GM19395 (cell line): ENCODE results near the gene ATAD3C.
"Not testable (repeated sequence)": the region's sequence is repeated elsewhere in the genome, so short reads cannot be mapped to it uniquely, and the experiment has no call there.

Experiments used
- ATAC-seq: cut with Tn5 transposase; IDR thresholded peaks from one replicate; pipeline ENCODE4 v1.9.1; 2021; ENCODE audit warnings: mild to moderate bottlenecking, moderate library complexity; ENCODE audit not compliant: unreplicated experiment

The ATAD3C gene

DNA sequence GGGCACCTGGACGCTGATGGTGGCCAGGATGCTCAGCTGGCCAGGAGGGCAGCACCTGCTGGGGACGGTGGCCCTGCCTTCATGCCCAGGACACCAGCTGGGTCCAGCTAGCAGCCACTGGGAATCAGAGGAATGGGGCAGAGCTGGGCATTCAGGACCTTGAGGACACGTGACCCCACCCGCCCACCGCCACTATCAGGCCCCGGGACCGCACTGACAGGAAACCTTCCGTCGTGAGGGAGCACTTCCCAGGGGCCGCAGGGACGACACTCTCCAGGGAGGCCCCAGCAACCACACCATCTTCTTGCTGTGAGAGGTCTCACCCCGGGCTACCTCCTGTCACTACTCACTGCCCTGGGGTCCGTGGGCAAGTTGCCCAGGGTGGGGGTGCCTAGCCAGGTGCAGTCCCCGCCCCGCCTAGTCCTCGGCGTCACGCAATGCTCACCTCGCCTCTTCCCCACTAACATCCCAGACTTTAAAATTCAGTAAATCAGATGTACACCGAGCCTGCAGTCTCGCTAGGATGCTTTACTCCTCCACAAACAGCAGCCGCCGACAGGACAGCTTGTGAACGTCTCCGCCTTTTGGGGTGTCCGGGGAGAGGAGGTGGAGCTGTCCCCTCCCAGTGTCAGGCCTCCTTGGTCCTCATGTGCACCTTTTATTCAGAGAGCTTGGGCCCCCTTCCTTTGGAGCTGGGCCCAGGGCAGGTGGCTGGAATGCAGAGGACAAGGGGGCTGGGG, 9.1 kb upstream of the ATAD3C start:
- no peak for ATAC-seq

DNA sequence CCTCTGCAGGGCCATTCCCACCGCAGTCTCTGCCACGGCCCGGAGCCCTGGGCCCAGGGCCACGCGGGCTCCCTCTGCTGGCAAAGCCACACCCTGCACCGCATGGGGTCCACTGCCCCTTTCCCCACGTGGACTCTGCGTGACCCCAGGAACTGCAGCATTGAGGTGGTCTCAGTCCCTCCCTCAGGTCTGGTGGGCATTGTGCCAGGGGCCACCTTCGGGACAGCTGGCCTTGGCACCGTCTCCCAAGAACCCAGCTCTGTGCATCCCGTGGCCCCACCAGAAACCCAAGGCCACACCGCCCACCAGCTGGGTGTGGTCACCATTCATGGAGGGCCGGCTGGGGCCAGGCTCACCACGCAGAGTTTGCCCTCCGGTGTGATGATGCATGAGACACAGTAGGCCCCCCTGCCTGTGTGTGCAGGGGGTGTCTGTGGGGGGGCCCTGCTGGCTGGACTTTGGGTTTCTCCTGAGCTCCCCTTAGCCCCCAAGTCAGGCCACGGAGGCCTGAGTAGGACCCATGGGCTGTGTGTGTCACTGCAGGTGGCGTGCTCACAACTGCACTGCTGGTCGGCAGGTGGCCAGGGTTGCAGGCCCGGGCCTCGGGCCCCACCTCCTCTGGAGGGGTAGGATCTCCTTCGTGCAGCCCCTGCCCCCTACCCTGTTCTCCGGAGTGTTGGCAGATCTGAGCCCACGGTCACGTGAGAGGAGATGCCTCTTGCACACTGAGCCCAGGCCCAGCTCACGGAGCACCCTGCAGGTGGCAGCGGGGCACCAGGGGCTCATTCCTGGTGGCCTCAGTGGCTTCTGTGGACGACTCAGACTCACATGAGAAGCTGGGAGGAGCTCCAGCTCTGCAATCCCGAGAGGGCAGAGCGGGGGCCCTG, 8.2 kb upstream of the ATAD3C start:
- ATAC-seq, result no peak

DNA sequence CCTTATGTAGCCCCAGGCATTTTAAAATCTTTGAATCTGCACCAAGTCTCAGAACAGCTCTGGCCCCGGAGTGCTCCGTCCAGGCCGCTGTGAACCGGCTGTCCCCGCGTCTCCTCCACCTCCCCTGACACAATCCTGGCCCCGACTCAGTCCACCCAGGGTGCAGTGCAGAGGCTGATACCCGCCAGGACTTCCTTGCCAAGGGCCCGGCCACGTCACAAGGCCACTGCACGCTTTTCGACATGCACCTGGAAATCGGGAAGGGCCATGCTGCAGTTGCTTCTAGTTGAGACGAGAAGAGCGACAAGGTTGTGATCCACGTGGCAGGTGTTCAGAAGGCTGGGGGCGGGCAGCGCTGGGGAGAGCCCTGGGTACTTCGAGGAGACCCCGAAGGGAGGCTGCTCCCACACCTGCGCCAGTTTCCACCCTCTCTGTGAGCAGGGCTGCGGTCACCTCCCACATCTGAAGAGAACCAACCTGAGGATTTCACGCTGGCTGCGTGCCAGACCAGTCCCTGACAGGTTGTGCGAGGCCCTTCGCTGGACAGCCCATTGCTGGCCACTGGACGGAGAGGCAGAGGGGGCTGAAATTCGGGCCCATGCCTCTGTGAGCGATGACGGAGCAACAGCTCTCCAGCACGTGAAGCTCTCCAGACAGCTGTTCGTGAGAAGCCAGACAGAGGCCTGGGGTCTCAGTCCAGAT, 7.3 kb upstream of the ATAD3C start:
- no peak for ATAC-seq

DNA sequence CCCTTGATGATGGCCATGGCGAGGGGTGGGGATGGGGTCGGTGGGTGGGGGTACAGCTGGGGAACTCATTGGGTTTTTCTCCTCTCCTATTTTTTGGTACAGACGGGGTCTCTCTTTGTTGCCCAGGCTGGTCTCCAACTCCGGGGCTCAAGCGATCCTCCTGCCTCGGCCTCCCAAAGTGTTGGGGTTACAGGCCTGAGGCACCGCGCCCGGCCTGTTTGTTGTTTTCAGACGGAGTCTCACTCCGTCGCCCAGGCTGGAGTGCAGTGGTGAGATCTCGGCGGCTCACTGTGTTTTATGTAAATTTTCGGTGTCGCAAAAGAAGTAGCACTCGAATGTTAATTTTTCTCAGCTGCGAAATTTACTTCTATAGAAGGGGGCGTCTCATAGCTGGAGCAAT, 2.9 kb upstream of the ATAD3C start:
- ATAC-seq, result not testable (repeated sequence)

DNA sequence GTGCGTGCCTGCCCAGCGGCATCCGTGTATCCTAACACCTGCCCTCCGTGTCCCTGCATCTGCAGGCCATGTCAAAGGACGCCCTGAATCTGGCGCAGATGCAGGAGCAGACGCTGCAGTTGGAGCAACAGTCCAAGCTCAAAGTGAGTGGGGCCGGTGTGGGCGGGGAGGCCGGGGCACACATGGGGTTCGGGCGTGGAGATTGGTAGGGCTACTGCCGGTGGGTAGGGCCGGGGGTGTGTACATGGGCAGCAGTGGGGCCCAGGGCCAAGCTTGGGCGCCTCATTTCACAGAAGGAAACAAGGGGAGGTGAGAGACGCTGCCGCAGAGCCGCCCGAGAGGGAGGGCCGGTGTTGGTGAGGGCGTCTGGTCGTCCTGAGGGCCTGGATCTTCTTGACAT, 1.1 kb downstream of the ATAD3C start:
- ATAC-seq, result not testable (repeated sequence)

DNA sequence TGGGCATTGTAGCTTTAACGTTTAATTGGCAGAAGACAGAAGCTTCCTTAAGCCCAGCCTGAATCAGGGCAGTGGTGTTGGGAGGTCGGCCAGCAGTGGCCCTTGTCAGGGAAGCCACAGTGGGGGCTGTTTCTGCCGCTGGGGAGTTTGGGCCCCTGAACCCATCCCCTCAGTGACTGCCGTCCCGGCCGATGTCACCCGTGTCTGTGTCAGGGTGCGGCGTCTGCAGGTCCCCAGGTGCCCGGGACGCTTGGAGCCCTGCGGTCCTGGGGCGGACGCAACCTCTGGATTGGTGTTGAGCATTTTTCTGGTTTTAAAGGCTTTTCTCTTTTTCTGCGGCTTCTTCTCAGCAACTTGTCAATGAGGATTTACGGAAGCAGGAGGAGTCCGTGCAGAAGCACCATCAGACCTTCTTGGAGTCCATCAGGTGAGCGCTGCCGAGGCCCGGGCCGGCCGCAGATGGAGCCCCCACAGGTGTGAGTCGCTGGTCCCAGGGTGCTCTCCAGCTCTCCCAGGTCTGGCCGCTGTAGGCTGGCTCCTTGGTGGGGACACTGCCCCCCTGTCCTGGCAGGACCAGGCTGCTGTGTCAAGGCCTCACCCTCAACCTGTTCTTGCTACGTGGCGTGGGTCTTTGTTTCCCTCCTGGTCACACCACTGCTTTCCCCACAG, 2.3 kb downstream of the ATAD3C start:
- no peak for ATAC-seq

DNA sequence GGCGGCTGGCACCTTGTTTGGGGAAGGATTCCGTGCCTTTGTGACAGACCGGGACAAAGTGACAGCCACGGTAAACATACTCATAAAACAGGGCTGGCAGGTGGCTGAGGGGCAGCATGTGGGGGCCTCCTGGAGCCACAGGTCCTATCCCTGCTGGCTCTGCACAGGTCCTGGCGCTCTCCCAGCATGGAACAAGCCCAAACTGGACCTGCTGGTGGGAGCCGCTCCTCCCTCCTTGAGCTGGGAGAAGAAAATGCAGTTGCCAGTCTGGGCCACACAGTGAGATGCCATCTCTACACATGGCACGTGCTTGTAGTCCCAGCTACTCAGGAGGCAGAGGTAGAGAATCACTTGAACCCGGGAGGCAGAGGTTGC, 2.9 kb downstream of the ATAD3C start:
- ATAC-seq, result not testable (repeated sequence)

DNA sequence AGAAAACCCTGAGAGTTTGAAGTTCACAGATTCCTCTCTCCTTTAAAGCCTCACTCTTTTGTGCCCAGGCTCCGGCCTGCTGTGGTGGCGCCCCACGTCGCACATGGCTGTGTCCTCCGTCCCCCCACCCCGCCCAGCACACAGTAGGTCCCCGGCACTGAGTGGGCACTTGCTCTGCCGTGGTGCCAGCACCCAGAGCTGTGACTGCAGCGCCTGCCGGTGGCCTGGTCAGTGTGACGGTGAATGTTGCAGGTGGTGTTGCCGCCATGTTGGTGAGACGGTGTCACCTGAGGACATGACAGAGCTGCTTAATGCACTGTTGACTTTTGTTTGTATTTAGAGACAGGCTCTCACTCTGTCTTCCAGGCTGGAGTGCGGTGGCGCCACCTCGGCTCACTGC, 3.4 kb downstream of the ATAD3C start:
- ATAC-seq, result no peak

DNA sequence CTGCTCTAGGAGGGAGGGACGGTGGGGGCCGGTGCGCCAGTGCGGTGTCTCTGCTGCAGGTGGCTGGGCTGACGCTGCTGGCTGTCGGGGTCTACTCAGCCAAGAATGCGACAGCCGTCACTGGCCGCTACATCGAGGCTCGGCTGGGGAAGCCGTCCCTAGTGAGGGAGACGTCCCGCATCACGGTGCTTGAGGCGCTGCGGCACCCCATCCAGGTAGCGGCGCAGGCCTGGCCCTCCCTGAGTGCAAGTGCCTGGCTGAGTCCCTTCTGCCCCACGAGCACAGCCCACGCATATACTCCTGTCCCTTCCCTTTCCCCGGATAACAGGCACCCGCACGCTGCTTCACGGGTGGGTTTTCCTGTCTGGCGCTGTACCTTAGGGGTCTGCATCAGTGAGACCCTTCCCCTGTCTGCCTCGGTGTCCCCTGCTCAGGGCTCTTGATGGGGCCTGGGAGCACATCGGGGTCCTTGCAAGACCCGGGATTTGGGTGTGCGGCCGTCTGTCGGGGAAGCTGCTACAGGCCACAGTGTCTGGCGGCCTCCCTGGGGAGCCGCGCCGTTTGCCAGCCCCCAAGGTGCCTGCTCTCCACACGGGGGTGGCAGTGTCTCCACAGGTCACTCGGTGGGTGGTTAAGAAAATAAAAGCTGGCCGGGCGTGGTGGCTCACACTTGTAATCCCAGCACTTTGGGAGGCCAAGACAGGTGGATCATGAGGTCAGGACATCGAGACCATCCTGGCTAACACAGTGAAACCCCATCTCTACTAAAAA, 5.0 kb downstream of the ATAD3C start:
- not testable (repeated sequence) for ATAC-seq

DNA sequence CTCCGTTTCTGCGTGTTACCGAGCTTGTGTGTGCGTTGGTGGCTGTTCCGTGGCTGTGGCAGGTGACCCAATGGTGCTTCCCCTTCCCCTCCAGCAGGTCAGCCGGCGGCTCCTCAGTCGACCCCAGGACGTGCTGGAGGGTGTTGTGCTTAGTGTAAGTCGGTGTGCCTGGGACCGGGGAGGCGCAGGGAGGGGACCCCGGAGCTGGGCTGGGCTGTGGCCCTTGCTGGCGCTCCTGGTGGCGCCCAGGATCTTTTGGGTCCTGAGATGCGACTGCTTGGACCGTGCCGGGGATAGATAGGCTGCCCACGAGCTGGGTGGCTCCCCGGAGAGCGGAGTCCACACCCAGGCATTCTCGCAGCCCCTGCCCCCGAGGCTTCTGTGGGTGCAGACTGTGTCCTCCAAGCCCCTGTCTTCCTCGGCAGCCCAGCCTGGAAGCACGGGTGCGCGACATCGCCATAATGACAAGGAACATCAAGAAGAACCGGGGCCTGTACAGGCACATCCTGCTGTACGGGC, 5.9 kb downstream of the ATAD3C start:
- no peak for ATAC-seq

DNA sequence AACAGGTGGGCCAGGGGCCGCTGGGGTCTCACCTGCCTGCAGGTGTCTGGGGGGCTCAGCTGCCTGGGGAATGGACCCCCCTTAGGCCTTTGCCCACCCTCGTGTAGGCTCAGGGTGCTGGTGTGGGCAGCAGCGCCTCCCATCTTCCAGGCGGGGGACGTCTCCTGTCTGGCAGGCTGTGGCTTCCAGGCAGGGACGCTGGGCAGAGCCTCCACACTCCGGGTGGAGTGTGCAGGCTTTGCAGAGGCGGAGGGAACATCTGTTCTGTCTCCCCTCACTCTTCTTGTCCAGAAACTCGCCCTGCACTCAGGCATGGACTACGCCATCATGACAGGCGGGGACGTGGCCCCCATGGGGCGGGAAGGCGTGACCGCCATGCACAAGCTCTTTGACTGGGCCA, 6.4 kb downstream of the ATAD3C start:
- ATAC-seq, result not testable (repeated sequence)

DNA sequence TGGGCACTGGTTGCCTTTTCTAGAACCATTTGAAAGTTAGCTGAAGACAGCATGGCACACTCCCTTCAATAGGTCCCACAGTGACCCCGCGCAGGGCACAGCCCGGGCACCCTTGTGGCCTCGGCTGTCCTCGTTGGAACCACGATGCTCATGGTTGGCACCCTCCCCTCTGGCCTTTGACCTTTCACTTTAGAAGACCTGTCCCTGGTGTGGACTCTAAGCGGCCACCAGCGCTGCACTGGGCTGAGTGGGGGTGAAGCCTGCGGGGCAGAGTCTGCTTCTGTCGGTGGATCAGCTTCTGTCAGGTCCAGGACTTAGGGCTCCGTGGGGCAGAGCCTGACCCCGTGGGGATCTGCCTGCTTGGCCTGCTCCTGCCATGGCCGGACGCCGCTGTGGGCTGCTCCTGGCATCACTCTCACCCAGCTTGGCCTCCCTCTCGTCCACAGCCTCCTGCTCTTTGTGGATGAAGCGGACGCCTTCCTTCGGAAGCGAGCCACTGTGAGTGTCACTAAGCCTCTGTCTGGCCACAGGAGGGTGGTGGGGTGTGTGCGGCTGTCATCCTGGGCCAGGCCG, 7.3 kb downstream of the ATAD3C start:
- not testable (repeated sequence) for ATAC-seq

DNA sequence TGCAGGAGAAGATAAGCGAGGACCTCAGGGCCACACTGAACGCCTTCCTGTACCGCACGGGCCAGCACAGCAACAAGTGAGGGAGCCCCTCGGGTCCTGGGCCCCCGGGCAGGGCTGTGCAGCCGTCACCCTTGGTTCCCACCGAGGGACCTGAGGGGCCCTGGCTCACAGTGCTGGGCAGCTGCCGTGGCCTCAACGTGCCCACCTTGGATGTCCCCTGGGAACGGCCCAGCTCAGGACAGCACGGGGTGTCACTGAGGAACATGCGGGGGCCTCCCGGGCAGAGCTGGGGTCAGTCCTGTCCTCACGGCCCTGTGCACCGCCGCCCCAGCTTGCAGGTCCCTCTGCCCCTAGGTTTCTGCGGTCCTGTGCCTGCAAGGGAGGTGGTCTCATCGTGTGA, 9.7 kb downstream of the ATAD3C start:
- ATAC-seq, result not testable (repeated sequence)

DNA sequence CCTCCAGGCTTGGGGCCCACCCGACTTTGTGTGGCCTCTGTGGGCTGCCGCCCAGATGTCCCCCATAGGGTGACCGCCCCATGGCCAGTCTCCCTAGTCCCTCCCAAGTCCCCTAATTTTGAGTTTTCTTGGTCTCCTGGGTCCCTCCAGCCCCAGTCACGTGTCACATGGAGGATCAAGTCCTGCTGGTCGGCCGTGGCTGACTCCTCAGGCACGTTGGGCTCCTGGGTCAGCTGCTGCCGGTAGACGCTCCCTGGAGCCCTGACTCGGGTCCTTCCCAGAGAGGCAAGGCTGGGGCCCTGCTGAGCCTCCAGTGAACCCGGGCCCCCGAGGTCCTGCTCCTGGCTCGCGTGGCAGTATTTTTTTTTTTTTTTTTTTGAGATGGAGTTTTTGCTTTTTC, 10.2 kb downstream of the ATAD3C start:
- not testable (repeated sequence) for ATAC-seq

DNA sequence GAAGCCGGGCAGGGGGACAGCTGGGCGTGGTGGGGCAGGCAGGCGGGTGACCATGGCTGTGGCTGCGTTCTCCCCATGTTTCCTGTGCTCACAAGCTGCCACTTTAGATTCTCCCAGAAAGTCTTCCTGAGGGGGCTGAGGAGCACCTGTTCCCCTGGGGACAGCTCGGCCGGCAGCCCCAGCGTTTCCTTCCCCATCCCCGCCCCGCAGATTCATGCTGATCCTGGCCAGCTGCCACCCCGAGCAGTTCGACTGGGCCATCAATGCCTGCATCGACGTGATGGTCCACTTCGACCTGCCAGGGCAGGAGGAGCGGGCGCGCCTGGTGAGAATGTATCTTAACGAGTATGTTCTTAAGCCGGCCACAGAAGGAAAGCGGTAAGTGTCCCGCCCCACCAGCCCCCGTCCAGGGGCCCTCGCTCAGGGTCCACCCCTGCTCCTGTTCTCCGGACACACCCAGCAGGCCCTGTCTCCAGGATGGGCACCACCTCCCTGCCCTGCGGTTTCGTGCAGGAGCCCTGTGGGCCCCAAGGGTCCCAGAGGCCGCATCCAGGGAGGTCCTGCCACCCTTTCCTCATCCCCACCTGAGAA, 11.1 kb downstream of the ATAD3C start:
- ATAC-seq, result no peak

DNA sequence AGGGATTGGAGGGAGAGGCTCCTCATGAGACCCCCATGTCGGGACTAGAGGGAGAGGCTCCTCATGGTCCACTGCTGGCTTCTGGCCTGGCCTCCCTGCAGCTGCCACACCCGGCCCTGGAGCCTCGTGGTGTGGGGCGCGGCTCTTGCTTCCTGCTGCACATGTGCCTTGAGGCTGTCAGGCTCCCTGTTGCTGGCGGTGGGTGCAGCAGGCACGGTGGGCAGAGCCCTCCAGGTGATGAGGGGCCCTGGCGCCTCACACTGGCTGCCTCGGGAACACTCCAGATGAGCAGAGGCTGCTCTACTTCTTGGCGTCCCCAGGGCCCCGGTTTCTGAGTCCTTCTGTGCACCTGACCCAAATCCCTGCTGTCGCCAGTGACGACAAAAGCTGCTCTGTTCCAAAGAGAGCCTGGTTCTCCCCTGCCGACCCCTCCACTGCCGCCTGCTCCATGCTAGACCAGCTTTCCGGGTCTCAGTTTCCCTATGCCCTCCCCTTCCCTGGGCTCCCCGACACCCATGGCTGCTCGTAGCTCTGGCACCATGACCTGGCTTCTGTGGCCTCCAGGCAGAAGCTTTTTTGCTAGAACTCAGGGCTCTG, 12.3 kb downstream of the ATAD3C start:
- no peak for ATAC-seq

DNA sequence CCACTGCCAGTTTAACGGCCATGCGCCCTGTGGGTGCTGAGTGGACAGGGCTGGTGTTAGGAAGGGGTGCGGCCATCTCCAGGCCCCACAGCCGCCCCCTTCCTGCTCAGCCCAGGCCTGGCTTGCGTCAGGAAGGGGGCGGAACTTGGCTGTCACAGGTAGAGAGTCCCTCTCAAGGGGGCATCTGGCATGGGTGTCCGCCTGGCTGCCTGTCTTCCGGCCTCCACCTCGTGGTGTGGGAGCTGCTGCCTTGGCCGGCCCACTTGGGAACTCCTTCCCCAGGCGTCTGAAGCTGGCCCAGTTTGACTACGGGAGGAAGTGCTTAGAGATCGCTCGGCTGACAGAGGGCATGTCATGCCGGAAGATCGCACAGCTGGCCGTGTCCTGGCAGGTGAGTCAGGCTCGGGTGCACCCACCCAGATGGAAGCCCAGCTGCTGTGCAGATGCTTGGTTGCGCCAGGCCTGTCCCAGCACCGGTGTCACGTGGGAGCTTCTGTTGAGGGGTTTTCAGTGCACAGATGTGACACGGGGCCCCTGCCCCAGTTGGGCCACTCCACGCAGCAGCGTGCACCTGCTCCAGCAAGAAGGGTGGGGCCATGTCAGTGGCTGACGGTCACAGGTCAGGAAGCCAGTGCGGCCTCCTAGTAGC, 13.0 kb downstream of the ATAD3C start:
- ATAC-seq, result no peak

DNA sequence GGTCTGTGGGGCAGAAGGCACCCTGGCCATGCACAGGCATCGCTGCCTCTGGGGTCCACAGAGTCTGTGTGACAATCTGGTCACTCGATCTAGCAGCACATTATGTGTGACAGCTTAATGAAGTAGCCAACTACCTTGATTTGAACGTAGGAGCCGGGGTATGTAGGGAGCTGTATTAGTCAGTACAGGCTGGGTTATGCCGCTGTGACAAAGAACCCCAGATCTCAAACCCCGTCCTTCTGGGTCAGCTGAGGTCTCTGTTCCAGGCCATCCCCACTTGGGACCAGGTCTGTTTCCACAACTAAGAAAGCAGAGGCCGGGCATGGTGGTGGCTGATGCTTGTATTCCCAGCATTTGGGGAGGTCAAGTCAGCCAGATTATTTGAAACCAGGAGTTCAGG, 13.8 kb downstream of the ATAD3C start:
- ATAC-seq, result no peak
